Esophagus muscularis mucosa (tissue), 4 donors: ENCODE data around the gene ATAD1.

Experiments
- CTCF ChIP-seq, 3 experiments: fragments of 200-600 bp in 2 of 3; fragments of 450-650 bp in 1 of 3; sonication (generic) in 2 of 3; IDR thresholded peaks; one replicate each; pipeline ENCODE4 v1.5.1; 2017 to 2019; ENCODE audit warnings: antibody characterized with exemption in 3 of 3, mild to moderate bottlenecking in 2 of 3, moderate library complexity in 1 of 3
- EP300 ChIP-seq: sonication (generic); formaldehyde crosslinking; IDR thresholded peaks from one replicate; pipeline ENCODE4 v1.6.1; 2017; ENCODE audit warnings: antibody characterized with exemption
- POLR2A ChIP-seq: fragments of 450-650 bp; IDR thresholded peaks from one replicate; pipeline ENCODE4 v1.6.1; 2017; ENCODE audit warnings: antibody characterized with exemption, moderate library complexity, mild to moderate bottlenecking, low read depth
- POLR2AphosphoS5 ChIP-seq, 2 donors: sonication (generic); formaldehyde crosslinking; IDR thresholded peaks; one replicate each; pipeline ENCODE4 v1.6.1; 2017; ENCODE audit warnings: antibody characterized with exemption in 2 of 2

GRCh38 chr10:87786421-87786820, 31.6 kb downstream of the ATAD1 start:
- TF ChIP-seq CTCF (IDR thresholded peaks at IDR 0.05): no peak
- TF ChIP-seq POLR2AphosphoS5 (IDR thresholded peaks at IDR 0.05): no peak
- TF ChIP-seq POLR2A: no peak
- TF ChIP-seq EP300: no peak
